OCI-LY3 (cell line): ENCODE results near the gene IRGQ.

Source experiments
- H2AFZ ChIP-seq: fragments of 200-600, 300-600 bp; shearing (Covaris generic); 2 replicates; pipeline ENCODE4 v1.6.0; 2014; ENCODE audit warnings: antibody characterized with exemption, low read depth, low read length
- H3K27ac ChIP-seq: fragments of 200-600, 300-600 bp; sonication (generic); 2 replicates; pipeline ENCODE4 v1.5.1; 2014; ENCODE audit warnings: mild to moderate bottlenecking, low read length, moderate library complexity, mixed read lengths
- H3K27me3 ChIP-seq: fragments of 200-600, 300-600 bp; sonication (generic); 2 replicates; pipeline ENCODE4 v1.6.1; 2014; ENCODE audit warnings: low read depth, low read length, mixed read lengths
- H3K36me3 ChIP-seq: fragments of 200-600, 300-600 bp; sonication (generic); replicated peaks from 2 replicates; pipeline ENCODE3; 2014; ENCODE audit warnings: low read depth, low read length, mixed read lengths
- H3K4me1 ChIP-seq: fragments of 300-600, 200-600 bp; sonication (generic); 2 replicates; pipeline ENCODE4 v1.6.1; 2014; ENCODE audit warnings: low read length, mixed read lengths
- H3K4me2 ChIP-seq: fragments of 200-600, 300-600 bp; sonication (generic); 2 replicates; pipeline ENCODE4 v1.6.1; 2014; ENCODE audit warnings: low read length, mixed read lengths
- H3K4me3 ChIP-seq: fragments of 300-600, 200-600 bp; sonication (generic); 2 replicates; pipeline ENCODE4 v1.5.1; 2014; ENCODE audit warnings: antibody characterized with exemption, mild to moderate bottlenecking, low read length, moderate library complexity
- H3K79me2 ChIP-seq: fragments of 300-600, 200-600 bp; shearing (Covaris generic); 2 replicates; pipeline ENCODE4 v1.6.1; 2014; ENCODE audit warnings: mild to moderate bottlenecking, low read length, mixed read lengths
- H3K9ac ChIP-seq: fragments of 300-600, 200-600 bp; shearing (Covaris generic); 2 replicates; pipeline ENCODE4 v1.6.0; 2014; ENCODE audit warnings: mild to moderate bottlenecking, low read length, moderate library complexity
- H3K9me3 ChIP-seq: fragments of 200-600, 300-600 bp; shearing (Covaris generic); 2 replicates; pipeline ENCODE4 v1.6.1; 2014; ENCODE audit warnings: low read length, mixed read lengths; ENCODE audit not compliant: insufficient read depth
- H4K20me1 ChIP-seq: fragments of 200-600, 300-600 bp; sonication (generic); 2 replicates; pipeline ENCODE4 v1.6.1; 2016; ENCODE audit warnings: low read length, mixed read lengths; ENCODE audit not compliant: insufficient read depth
- EZH2phosphoT487 ChIP-seq: fragments of 200-600 bp; shearing (Covaris generic); IDR thresholded peaks from 2 replicates; pipeline ENCODE4 v1.6.1; 2018; ENCODE audit warnings: antibody characterized with exemption, mixed run types, low read depth
- TF ChIP-seq, protein P1 (sequence below): fragments of 200-600, 300-600 bp; sonication (generic); IDR thresholded peaks from 2 replicates; pipeline ENCODE4 v1.5.1; 2014; ENCODE audit warnings: antibody characterized with exemption, low read length, low read depth

IRGQ gene

DNA sequence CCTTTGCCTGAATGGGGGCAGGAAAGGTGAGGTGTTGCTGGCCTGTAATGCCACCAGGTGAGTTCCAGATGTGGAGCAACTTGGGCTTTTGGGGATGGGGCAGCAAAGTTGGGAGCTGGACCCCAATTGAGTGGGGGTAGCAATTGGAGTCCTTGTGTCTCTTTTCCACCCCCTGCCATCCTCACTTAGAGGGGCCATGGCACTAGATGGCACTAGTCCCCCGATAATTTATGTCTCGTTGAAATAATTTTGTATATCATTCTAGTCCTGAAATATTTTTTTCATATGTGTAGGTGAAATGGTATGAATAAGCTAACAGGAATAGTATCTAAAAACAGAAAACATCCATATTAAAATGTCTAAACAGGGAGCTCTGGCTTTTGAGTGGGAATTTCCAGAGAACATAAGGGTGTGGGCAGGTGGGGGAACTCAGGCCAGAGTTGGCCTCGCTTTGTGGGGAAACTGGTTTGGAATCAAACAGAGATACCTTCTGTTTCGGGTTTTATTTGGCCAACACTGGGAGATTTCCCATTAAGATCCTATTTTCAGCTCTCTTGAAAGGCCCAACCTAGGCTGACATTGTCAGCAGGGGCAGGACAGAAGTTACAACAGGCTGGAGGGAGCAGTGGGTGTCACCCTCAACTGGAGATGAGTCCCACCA lies 3.8 kb upstream of the IRGQ start:
- Histone ChIP-seq H4K20me1 (no peaks in the 10 kb centered on the region), H3K4me3 (no peak overlapping the region), H3K4me2 (no peak overlapping the region), H3K9me3 (no peaks in the 10 kb centered on the region), H3K27ac (no peak overlapping the region), H2AFZ (no peak overlapping the region), H3K9ac (no peak overlapping the region), H3K79me2 (peaks cover 34% of the 10 kb centered on the region), H3K4me1 (peaks cover 13% of the 10 kb centered on the region), H3K36me3 (peaks cover 19% of the 10 kb centered on the region), H3K27me3 (no peaks in the 10 kb centered on the region)
- TF ChIP-seq EZH2phosphoT487: no peak
- TF ChIP-seq, protein P1, sequence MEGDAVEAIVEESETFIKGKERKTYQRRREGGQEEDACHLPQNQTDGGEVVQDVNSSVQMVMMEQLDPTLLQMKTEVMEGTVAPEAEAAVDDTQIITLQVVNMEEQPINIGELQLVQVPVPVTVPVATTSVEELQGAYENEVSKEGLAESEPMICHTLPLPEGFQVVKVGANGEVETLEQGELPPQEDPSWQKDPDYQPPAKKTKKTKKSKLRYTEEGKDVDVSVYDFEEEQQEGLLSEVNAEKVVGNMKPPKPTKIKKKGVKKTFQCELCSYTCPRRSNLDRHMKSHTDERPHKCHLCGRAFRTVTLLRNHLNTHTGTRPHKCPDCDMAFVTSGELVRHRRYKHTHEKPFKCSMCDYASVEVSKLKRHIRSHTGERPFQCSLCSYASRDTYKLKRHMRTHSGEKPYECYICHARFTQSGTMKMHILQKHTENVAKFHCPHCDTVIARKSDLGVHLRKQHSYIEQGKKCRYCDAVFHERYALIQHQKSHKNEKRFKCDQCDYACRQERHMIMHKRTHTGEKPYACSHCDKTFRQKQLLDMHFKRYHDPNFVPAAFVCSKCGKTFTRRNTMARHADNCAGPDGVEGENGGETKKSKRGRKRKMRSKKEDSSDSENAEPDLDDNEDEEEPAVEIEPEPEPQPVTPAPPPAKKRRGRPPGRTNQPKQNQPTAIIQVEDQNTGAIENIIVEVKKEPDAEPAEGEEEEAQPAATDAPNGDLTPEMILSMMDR: peak; percentile 29; the same call in 1 of the 2 replicates

DNA sequence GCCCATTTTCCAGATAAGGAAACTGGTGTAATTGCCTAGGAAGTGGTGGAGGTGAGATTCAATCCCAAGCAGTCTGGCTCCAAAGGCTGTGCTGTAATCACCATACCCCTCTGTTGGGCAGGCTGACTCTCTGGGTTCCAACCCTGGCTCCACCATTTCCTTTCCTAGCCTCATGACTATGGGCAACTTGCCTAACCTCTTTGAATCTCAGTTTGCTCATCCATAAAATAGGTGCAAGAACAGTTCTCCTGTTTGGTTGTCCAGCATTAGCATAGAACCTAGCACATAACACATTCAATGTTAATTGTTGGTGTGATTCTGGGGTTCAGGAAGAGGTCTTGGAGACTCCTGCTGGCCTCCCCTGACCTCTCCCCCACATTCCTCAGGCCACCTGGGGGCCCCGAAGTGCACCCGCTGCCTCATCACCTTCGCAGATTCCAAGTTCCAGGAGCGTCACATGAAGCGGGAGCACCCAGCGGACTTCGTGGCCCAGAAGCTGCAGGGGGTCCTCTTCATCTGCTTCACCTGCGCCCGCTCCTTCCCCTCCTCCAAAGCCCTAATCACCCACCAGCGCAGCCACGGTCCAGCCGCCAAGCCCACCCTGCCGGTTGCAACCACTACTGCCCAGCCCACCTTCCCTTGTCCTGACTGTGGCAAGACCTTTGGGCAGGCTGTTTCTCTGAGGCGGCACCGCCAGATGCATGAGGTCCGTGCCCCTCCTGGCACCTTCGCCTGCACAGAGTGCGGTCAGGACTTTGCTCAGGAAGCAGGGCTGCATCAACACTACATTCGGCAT lies 2.7 kb upstream of the IRGQ start:
- Histone ChIP-seq H3K27ac (no peak overlapping the region), H3K4me1 (peaks cover 22% of the 10 kb centered on the region), H3K4me2 (no peak overlapping the region), H4K20me1 (no peaks in the 10 kb centered on the region), H2AFZ (no peak overlapping the region), H3K79me2 (peaks cover 45% of the 10 kb centered on the region), H3K27me3 (no peaks in the 10 kb centered on the region), H3K4me3 (no peak overlapping the region), H3K9me3 (no peaks in the 10 kb centered on the region), H3K9ac (no peak overlapping the region), H3K36me3 (peaks cover 26% of the 10 kb centered on the region)
- TF ChIP-seq EZH2phosphoT487: no peak
- TF ChIP-seq, protein P1: no peak

DNA sequence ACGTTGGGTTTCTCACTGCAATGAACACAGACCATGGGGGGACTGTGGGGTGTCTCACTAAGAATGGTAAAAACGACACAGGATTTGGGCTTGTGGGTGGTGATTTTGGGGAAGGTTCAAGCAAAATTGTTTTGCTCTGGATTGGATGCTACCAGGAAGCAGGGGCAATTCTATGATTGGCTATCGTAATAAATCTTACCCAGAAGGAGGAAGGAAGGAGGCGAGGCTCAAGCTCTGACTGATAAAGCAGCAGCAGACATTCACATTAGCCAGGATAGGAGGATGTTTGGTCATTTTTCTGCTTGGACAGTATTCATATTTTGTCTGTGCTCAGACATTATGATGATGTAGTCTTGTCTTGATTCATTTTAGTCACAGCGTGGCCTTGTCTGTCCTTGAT lies 1.9 kb upstream of the IRGQ start:
- Histone ChIP-seq H3K27ac (no peak overlapping the region), H3K9ac (peak overlapping the region; percentile 88; the same call in 1 of the 2 replicates), H3K4me3 (peak overlapping the region; percentile 91; the same call in 1 of the 2 replicates)

More for the DNA sequence above, 1.9 kb upstream of the IRGQ start:
- Histone ChIP-seq H3K4me2 (peak overlapping the region; percentile 93), H3K4me1 (peaks cover 22% of the 10 kb centered on the region), H2AFZ (no peak overlapping the region), H3K79me2 (peaks cover 47% of the 10 kb centered on the region), H4K20me1 (no peaks in the 10 kb centered on the region), H3K36me3 (peaks cover 30% of the 10 kb centered on the region), H3K27me3 (no peaks in the 10 kb centered on the region), H3K9me3 (no peaks in the 10 kb centered on the region)
- TF ChIP-seq, protein P1: no peak
- TF ChIP-seq EZH2phosphoT487: no peak
